ENCODE results near the gene CCDC102B. TPM values are rescaled to one million over a fixed set of nuclear protein-coding genes. Genes with fewer than 3 reads are reported as not detected.
"Not testable (repeated sequence)": the region's sequence is repeated elsewhere in the genome, so short reads cannot be mapped to it uniquely, and the experiment has no call there.

CCDC102B gene
- total RNA-seq (2014; rRNA removed; shearing (Covaris generic)), result 0.84 and 1.3 TPM in 2 replicates

DNA sequence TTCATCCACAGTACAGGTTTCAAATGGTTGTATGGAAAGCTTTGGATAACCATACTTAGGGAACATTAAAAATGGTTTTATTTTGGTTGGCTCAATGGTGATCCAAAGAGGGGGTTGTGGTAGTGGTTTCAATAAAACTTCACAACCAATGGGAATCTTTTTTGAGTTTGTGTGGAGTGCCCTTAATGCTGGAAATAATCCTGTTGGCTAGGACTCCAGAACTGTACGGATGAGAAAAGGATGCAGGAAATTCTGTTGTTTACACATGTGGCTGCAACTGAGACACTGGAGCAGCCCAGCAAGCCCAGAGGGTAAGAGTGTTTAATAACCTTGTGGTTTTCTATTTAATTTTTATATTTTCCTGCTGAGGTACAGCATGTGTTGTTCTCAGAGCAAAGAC lies at the start of gene CCDC102B:
TSS of gene CCDC102B (plus strand) at position 210 of the 400 bp plus-strand sequence. CDS start 38,684 bp downstream, outside the sequence.
- DNase-seq (ENCODE audit: low spot score), result peak; percentile 19

- DNase-seq (ENCODE audit: low spot score), result no peak
Observed at GRCh38 chr18:68757126-68757525, 40.8 kb upstream of the CCDC102B start.

DNA sequence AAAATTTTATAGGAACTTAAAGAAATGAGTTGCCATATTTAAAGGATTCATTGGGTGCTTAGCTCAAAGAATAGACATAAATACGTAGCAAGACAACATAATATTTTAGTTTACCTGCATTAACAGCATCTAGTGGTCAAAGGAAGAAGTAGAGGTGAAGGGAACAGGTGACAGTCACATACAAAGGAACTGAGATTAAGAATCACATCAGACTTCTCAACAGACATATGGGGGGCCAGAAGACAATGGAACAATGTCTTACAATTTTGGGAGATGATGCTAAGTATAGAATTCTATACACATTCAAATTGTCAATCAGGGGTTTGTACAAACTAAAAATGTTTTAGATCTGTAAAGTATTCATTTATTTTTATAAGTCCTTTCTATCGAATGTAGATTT lies 38.6 kb upstream of the CCDC102B start:
- no peak for DNase-seq (ENCODE audit: low spot score)

- DNase-seq (ENCODE audit: low spot score), result no peak
Observed at GRCh38 chr18:68763083-68763482, 34.8 kb upstream of the CCDC102B start.

DNA sequence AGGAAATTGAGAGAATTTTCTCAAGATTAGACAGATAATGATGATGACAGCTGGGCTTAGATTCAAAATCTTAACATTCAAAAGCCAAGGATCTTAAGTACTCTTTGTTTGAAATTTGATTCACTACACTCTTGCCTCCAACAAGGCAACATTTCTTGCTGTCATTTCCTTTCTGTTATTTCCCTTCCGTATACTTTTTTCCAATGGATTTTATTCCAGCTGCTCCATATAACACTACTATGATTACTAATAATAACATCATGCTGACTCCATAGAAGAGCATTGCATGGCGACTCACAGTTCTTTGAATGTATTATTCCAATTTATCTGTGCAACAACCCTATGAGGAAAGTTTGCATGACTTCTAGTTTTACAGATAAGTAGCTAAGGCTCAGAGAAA lies 33.9 kb upstream of the CCDC102B start:
- DNase-seq (ENCODE audit: low spot score), result no peak

GRCh38 chr18:68766433-68766832 lies 31.4 kb upstream of the CCDC102B start:
- DNase-seq (ENCODE audit: low spot score), result no peak

DNA sequence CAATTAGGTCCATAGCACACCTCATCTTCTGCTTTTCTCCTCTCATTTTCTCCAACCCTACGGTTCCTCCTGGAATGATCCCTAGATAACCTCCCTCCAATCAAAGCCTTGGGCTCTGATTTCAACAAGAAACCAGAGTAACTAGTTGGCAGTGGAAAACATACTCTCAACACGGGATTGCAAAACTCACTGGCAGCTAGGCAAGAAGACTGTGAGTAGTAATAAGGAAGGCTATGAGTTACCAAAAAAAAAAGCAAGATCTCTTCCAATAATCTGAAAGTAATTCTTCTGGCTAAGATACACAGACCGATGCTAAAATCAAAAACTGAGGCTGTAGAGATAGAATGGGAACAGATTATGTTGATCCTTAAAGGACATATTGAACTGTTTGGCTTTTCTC lies 28.4 kb upstream of the CCDC102B start:
- DNase-seq (ENCODE audit: low spot score), result no peak

DNA sequence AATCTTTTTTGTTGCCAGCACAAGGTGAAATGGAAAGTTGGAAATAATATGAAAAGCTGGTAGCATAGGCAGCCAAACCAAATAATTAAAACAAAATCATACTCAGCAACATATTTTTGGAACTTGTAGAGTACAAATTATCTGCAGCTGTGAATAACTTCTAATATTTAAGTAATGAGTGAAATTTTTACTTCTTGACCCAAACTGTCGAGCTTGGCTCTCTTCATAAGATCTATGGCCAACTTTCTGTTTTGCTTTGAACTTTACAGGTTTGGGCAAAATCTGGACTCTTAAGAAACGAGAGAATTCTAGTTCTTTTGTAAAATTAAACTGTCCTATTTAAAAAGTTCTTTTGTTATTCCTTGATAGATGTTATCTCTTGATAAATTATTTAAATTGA lies 25.6 kb upstream of the CCDC102B start:
- no peak for DNase-seq (ENCODE audit: low spot score)

GRCh38 chr18:68778280-68778886 lies 19.5 kb upstream of the CCDC102B start:
- no peak for DNase-seq (ENCODE audit: low spot score)

- DNase-seq (ENCODE audit: low spot score), result no peak
Observed at GRCh38 chr18:68779169-68779568, 18.7 kb upstream of the CCDC102B start.

DNA sequence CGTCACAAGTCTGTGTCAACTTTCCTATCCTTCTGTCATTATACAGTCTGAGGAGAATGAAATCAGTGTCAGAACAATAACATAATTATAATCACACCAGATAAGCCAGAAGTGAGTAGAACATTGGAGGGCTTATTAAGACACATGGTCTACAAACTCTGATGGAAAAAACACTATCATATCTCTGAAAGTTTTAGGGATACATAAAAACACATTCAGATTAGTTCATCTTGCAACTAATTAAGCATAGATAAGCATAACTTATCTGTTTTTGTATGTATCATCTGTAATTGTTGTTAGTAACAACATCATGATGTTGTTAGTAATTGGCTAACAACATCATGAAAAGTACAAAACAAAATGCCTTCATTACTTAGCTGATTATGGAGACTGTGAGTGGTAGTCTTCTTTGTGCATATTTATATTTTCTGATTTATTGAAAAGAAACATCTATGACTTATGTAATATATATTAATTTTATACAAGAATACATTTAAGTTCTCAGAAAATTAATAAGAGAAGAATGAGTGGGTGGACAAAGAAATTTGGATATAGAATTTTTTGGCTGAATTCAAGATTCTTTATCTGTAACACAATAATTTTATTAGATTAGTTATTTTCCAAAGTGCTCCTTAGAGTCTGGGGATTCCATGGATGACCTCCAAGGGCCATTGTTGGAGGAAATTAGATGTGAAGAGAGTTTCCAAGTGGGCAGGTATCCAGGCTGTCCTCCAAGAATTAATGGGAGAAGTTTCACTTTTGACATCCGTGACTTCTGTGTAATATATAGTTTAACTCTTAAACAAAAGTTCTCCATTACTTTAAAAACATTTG lies 16.9 kb upstream of the CCDC102B start:
- no peak for DNase-seq (ENCODE audit: low spot score)

- DNase-seq (ENCODE audit: low spot score), result no peak
Observed at GRCh38 chr18:68783506-68783905, 14.4 kb upstream of the CCDC102B start.

DNA sequence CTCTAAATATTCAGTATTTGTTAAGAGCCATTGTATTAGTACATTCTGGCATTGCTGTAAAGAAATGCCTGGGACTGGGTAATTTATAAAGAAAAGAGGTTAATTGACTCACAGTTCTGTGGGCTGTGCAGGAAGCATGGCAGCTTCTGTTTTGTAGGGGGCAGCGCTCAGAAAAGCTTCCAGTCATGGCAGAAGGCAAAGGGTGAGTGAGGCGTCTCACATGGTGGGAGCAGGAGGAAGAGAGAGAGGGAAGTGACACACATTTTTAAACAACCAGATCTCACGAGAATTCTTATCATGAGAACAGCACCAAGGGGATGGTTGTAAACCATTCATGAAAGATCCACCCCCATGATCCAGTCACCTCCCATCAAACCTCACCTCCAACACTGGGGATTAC lies 13.8 kb upstream of the CCDC102B start:
- no peak for DNase-seq (ENCODE audit: low spot score)

DNA sequence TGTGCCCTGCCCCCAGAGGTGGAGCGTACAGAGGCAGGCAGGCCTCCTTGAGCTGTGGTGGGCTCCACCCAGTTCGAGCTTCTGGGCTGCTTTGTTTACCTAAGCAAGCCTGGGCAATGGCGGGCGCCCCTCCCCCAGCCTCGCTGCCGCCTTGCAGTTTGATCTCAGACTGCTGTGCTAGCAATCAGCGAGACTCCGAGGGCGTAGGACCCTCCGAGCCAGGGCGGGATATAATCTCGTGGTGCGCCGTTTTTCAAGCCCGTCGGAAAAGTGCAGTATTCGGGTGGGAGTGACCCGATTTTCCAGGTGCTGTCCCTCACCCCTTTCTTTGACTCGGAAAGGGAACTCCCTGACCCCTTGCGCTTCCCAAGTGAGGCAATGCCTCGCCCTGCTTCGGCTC lies 7.6 kb upstream of the CCDC102B start:
- DNase-seq (ENCODE audit: low spot score), result not testable (repeated sequence)

GRCh38 chr18:68791801-68792200 lies 6.1 kb upstream of the CCDC102B start:
- no peak for DNase-seq (ENCODE audit: low spot score)

DNA sequence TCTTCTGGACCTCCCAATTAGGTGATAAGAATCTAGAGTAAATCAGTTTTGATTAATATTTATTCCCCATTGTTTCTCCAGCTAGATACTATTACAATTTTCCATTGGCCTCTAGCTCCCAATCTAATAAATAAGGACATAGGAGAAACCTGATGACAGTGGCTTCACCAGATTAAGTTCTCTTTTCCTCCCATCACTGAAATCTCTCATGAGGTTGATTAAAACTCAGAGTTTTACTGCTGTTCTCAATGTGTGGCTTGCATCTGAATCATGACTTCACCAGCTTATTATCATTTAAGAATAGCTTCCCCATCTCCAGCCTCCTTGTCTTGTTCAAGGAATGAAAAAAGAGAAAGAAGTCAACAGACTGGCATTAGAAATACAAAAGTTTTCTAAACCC lies 3.9 kb upstream of the CCDC102B start:
- no peak for DNase-seq (ENCODE audit: low spot score)

DNA sequence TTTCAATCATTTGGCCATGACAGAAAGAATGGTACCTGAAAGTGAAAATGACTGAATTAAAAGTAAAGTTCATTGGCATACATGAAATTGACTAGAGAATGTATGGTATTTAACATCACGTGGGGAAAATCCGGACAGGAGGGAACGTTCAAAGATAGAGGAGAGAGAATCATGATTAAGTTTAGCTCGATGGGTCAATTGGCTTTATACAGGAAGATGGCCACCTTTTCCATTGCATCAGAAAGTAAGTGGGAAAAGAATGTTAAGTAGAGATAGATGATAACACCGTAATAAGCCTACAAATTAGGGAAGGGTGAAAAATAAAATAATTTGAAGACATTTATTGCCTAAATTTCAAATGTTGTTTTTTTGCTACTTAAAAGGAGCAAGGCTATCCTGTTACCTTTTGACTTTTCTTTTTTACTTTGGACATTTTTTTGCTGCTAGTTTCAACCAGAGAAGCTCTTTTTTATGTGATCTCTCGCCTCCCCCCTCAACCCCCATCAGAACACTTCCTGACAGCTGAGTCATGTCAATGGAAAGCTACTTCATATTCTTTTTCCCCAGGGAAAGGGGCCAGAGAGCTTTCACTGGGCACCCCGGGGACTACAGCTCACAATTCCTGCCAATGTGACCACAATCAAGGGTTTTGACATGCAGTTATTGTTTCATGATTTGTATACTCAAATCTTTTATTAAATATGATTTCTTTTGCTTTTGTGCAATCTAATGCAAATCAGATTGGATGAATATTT lies 767 bp upstream of the CCDC102B start:
- peak; percentile 48 for DNase-seq (ENCODE audit: low spot score)

DNA sequence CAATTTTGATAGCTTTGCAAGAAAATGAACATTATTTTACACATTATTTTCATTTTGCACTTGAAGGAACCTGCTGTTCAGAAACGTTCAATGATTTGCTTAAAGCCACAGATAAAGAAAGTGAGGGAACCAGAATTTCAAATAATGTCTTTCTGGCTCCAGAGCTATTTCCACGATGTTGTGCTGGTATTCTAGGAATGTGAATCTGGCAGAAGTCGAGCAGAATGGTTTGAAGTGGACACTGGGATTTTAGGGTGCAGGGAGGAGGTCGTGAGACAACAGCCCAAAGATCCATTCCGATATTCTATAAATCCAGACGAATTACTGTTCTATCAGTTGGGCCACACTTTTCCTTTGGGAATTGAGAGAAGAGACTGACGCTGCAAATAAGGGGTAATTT lies 2.2 kb downstream of the CCDC102B start:
- no peak for DNase-seq (ENCODE audit: low spot score)

DNA sequence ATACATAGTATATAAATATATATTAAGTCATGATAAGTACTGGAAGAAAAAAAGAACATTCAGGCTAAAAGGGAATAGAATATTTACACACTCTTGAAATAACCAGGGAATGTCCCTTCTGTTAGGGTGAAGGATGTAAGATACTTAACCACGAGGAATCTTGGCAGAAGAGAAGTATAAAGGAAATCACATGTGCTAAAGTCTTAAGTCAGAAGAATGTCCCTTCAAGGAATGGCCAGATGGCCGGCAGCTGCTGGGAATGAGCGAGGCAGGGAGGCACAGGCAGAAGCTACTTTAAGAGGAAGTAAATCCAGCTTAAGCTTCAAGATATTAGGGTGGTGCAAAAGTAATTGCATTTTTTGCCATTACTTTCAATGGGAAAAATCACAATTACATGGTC lies 5.5 kb downstream of the CCDC102B start:
- peak; percentile 33 for DNase-seq (ENCODE audit: low spot score)

GRCh38 chr18:68817584-68817983 lies 19.7 kb downstream of the CCDC102B start:
- DNase-seq (ENCODE audit: low spot score), result no peak

DNA sequence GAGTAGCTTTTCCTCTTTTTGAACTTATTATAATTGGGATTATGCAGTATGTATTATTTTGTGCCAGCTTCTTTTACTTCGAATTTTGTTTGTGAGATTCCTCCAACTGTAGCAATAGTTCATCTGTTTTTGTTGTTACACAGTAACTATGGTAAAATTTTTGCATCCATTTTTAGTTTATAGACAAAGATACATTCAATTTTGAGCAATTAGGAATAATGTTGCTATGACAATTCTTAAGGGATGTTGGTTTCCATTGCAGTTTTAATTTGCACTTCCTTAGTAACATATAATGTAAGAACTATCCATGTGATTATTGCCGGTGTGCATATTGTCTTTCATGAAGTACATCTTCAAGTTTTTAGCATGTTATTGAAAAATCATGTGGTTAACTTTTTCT lies 20.7 kb downstream of the CCDC102B start:
- no peak for DNase-seq (ENCODE audit: low spot score)

DNA sequence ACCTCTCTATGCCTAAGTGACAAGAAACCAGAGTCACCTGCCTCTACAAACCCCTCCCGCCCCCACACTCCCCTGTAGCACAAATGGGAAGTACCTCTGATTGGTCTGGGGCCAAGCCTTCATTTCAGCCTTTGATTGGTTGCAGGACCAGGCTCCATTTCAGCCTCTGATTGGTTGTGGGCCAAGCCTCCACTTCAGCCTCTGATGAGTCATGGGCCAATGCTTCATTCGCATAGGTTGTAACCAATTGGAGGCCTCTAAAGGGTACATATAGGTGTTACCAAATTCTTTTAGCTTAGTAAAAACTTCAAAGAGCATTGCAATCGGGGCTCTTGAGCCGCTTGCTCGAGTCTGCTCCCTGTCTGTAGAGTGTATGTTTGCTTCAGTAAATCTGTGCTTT lies 25.0 kb downstream of the CCDC102B start:
- DNase-seq (ENCODE audit: low spot score), result no peak

- no peak for DNase-seq (ENCODE audit: low spot score)
Observed at GRCh38 chr18:68826121-68826520, 28.2 kb downstream of the CCDC102B start.

All from A172 (cell line).